ES-I3 (cell line): ENCODE results near the gene PSMC3IP.
A peak's percentile ranks its signal among the peaks of the same experiment; 100 is the strongest.

Source experiments
- H3K36me3 ChIP-seq: 2 replicates; pipeline ENCODE4 v1.6.1; 2013; ENCODE audit warnings: mild to moderate bottlenecking, low read length, control low read depth, moderate library complexity; ENCODE audit not compliant: insufficient read depth
- H3K4me1 ChIP-seq: 2 replicates; pipeline ENCODE4 v1.6.1; 2013; ENCODE audit warnings: mild to moderate bottlenecking, control low read depth, low read length; ENCODE audit not compliant: insufficient read depth
- H3K9ac ChIP-seq: 2 replicates; pipeline ENCODE4 v1.6.1; 2013; ENCODE audit warnings: low read depth, mild to moderate bottlenecking, low read length, moderate library complexity
- H3K9me3 ChIP-seq: 2 replicates; pipeline ENCODE4 v1.6.1; 2013; ENCODE audit warnings: mild to moderate bottlenecking, low read length, moderate library complexity; ENCODE audit not compliant: control insufficient read depth, insufficient read depth

PSMC3IP gene

DNA sequence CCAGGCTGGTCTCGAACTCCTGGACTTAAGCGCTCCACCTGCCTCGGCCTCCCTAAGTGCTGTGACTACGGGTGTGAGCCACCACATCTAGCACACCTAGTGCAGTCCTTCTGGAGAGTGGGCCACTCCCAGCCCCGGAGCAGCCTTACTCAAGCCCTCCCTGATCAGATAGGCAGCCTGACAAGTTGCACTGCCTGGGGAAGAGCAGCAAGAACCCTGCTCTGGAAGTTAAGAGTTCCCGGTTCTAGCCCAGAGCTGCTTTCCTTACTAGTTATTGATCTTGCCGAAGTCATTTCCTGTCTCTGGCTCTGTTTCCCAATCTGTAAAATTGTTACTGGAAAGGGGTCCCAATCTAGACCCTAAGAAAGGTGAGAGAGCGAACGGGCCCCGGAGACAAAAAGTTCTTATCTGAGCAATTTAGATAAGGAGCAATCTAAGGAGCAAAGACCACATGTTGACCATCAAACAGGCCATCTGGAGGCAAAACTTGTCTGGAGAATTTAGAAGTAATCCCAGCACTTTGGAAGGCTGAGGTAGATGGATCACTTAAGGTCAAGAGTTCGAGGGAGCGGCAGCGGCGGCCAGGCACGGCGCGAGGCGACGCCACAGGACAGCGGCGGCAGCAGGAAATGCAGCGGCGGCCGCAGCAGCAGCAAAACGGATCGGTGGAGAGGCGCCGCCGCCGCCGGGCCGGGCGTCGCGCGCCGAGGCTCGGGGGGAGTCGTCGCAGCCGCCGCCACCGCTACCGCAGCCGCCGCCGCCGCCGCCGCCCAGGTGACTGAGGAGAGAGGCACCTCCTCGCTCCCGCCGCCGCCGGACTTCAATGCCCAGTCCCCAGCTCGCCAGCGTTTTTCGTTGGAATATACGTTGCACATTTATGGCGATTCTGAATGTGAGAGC lies 45.8 kb downstream of the PSMC3IP start:
- Histone ChIP-seq H3K4me1 (peaks cover 18% of the 10 kb centered on the region), H3K9ac (peak overlapping the region; percentile 60; the same call in 1 of the 2 replicates), H3K9me3 (no peaks in the 10 kb centered on the region), H3K36me3 (no peaks in the 10 kb centered on the region)

DNA sequence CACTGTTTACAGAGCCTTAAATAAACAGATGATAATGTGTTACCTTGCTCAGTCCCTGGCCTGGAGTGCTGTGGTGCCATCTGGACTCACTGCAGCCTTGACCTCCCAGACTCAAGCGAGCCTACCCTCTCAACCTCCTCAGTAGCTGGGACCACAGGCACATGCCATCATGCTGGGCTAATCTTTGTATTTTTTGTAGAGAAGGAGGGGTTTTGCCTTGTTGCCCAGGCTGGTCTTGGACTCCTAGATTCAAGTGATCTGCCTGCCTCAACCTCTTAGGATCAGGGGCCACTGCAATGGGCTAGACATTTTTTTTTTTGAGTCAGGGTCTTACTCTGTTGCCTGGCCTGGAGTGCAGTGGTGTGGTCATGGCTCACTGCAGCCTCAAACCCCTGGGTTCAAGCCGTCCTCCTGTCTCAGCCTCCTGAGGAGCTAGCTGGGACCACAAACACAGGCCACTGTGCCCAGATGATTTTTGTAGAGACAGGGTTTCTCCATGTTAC lies 46.5 kb downstream of the PSMC3IP start:
- no peaks in the 10 kb centered on the region for H3K36me3 ChIP-seq
- peaks cover 18% of the 10 kb centered on the region for H3K4me1 ChIP-seq
- no peaks in the 10 kb centered on the region for H3K9me3 ChIP-seq
- no peak overlapping the region for H3K9ac ChIP-seq

DNA sequence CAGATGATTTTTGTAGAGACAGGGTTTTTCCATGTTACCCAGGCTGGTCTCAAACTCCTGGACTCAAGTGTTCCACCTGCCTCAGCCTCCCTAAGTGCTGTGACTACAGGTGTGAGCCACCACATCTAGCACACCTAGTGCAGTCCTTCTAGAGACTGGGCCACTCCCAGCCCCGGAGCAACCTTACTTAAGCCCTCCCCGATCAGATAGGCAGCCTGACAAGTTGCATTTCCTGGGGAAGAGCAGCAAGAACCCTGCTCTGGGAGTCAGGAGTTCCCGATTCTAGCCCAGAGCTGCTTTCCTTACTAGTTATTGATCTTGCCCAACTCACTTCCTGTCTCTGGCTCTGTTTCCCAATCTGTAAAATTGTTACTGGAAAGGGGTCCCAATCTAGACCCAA lies 48.5 kb downstream of the PSMC3IP start:
- no peaks in the 10 kb centered on the region for H3K9me3 ChIP-seq
- H3K36me3 ChIP-seq: no peaks in the 10 kb centered on the region
- H3K4me1 ChIP-seq: peaks cover 8% of the 10 kb centered on the region; the same call in 1 of the 2 replicates
- H3K9ac ChIP-seq: no peak overlapping the region

DNA sequence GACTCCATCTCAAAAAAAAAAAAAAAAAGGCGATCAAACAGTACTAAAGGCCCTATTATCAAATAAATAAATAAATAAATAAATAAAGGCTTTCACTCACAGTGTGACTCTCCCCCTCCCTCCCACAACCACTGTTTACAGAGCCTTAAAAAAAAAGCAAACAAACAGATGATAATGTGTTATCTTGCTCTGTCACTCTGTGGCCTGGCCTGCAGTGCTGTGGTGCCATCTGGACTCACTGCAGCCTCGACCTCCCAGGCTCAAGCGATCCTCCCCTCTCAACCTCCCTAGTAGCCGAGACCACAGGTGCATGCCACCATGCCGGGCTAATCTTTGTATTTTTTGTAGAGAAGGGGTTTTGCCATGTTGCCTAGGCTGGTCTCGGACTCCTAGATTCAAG lies 49.6 kb downstream of the PSMC3IP start:
- peaks cover 8% of the 10 kb centered on the region; the same call in 1 of the 2 replicates for H3K4me1 ChIP-seq
- no peaks in the 10 kb centered on the region for H3K36me3 ChIP-seq
- no peak overlapping the region for H3K9ac ChIP-seq
- H3K9me3 ChIP-seq: no peaks in the 10 kb centered on the region

DNA sequence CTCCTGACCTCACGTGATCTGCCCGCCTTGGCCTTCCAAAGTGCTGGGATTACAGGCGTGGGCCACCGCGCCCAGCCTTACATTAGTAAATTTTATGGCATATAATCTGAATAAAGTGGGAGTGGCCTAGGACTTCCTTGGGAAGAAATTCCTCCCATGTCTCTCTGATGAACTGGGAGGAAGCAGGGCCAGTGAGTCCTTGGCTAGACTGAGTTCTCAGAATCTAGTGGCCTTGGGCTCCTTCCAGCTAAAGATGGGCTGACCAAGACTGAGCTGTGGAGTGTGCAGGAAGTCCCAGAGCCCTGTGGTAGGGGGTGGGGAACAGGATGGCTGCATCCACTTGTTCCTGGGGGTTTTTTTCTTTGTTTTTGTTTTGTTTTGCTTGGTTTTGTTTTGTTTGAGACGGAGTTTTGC lies 51.5 kb downstream of the PSMC3IP start:
- no peaks in the 10 kb centered on the region for H3K36me3 ChIP-seq
- H3K4me1 ChIP-seq: peaks cover 8% of the 10 kb centered on the region; the same call in 1 of the 2 replicates
- no peaks in the 10 kb centered on the region for H3K9me3 ChIP-seq
- H3K9ac ChIP-seq: no peak overlapping the region

DNA sequence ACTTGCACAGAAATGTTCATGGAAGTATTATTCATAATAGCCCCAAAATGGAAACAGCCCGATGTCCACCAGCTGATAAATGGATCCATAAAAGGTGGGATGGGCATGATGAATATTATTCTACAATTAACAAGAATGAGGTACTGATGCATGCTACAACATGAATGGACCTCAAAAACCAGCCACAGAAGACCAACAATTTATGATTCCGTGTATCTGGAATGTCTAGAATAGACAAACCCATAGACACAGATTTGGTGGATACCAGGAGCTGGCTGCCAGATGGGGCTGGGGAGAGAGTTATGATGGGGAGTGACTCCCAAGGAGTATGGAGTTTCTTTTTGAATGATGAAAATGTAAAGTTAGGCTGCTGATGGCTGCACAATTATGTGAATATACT lies 52.3 kb downstream of the PSMC3IP start:
- Histone ChIP-seq H3K9me3 (no peaks in the 10 kb centered on the region), H3K36me3 (no peaks in the 10 kb centered on the region), H3K9ac (no peak overlapping the region), H3K4me1 (peaks cover 14% of the 10 kb centered on the region; the same call in 1 of the 2 replicates)

GRCh38 chr17:42522798-42523278 lies 54.7 kb downstream of the PSMC3IP start:
- Histone ChIP-seq H3K36me3 (no peaks in the 10 kb centered on the region), H3K9ac (no peak overlapping the region), H3K4me1 (peaks cover 29% of the 10 kb centered on the region), H3K9me3 (no peaks in the 10 kb centered on the region)
